MG63 (cell line): ENCODE measurements around the gene ZNF227. TPM values are rescaled to one million over a fixed set of nuclear protein-coding genes. Genes with fewer than 3 reads are reported as not detected.
A peak's percentile ranks its signal among the peaks of the same experiment; 100 is the strongest.
"Not testable (repeated sequence)": the region's sequence is repeated elsewhere in the genome, so short reads cannot be mapped to it uniquely, and the experiment has no call there.

ENCODE experiments used
- DNase-seq: peaks from one replicate; pipeline ENCODE4 v3.0.0-alpha.2; 2020
- H3K27me3 ChIP-seq: fragments of 250-450 bp; sonication (Bioruptor Pico); 2 replicates; pipeline ENCODE4 v1.5.1; 2020; ENCODE audit warnings: mild to moderate bottlenecking, moderate library complexity
- H3K36me3 ChIP-seq: fragments of 250-450 bp; sonication (Bioruptor Pico); 2 replicates; pipeline ENCODE4 v1.5.1; 2020; ENCODE audit warnings: mild to moderate bottlenecking, moderate library complexity
- H3K4me3 ChIP-seq: fragments of 250-450 bp; sonication (Bioruptor Pico); 2 replicates; pipeline ENCODE4 v1.5.1; 2020; ENCODE audit warnings: mild to moderate bottlenecking, moderate library complexity
- H3K9me3 ChIP-seq: fragments of 250-450 bp; sonication (Bioruptor Pico); 2 replicates; pipeline ENCODE4 v1.5.1; 2020; ENCODE audit warnings: mild to moderate bottlenecking, moderate library complexity
- total RNA-seq: library from RNA; depleted of rRNA; stranded (reverse); fragments of >200 nt; shearing (Covaris generic); gene quantifications from 2 replicates; pipeline ENCODE4 v1.2.3, GENCODE V29; 2014; ENCODE audit warnings: low replicate concordance; rRNA removed

Gene ZNF227
- total RNA-seq, result 6.5 and 7.3 TPM in 2 replicates

GRCh38 chr19:44212250-44212865 lies at the start of gene ZNF227:
Gene ZNF227, plus strand, starts transcription at chr19:44212532. Its CDS starts 5,261 bp downstream, at chr19:44217793.
- Histone ChIP-seq H3K36me3 (peaks cover 23% of the 10 kb centered on the region), H3K27me3 (no peaks in the 10 kb centered on the region), H3K9me3 (peaks cover 32% of the 10 kb centered on the region), H3K4me3 (peak within 1 kb of the TSS; percentile 93)
- peak; percentile 96 for DNase-seq

GRCh38 chr19:44163789-44164188 lies 48.5 kb upstream of the ZNF227 start:
- DNase-seq, result no peak
- Histone ChIP-seq H3K9me3 (peaks cover 28% of the 10 kb centered on the region), H3K4me3 (no peak overlapping the region), H3K36me3 (peaks cover 27% of the 10 kb centered on the region), H3K27me3 (no peaks in the 10 kb centered on the region)

DNA sequence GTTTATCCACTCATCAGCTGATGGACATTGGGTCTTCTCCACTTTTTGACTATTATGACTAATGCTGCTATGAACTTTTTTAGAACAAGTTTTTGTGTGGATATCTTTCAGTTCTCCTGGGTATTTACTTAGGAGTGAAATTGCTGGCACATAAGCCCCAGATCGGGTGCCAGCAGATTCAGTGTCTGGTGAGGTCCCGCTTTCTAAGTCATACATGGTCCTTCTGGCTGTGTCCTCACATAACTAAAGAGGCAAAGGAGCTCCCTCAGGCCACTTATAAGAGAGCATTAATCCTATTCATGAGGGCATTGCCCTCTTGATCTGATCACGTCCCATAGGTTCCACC lies 48.0 kb upstream of the ZNF227 start:
- H3K9me3 ChIP-seq, result peaks cover 28% of the 10 kb centered on the region
- H3K36me3 ChIP-seq, result peaks cover 31% of the 10 kb centered on the region
- DNase-seq, result no peak
- peak overlapping the region; percentile 87 for H3K4me3 ChIP-seq
- no peaks in the 10 kb centered on the region for H3K27me3 ChIP-seq

DNA sequence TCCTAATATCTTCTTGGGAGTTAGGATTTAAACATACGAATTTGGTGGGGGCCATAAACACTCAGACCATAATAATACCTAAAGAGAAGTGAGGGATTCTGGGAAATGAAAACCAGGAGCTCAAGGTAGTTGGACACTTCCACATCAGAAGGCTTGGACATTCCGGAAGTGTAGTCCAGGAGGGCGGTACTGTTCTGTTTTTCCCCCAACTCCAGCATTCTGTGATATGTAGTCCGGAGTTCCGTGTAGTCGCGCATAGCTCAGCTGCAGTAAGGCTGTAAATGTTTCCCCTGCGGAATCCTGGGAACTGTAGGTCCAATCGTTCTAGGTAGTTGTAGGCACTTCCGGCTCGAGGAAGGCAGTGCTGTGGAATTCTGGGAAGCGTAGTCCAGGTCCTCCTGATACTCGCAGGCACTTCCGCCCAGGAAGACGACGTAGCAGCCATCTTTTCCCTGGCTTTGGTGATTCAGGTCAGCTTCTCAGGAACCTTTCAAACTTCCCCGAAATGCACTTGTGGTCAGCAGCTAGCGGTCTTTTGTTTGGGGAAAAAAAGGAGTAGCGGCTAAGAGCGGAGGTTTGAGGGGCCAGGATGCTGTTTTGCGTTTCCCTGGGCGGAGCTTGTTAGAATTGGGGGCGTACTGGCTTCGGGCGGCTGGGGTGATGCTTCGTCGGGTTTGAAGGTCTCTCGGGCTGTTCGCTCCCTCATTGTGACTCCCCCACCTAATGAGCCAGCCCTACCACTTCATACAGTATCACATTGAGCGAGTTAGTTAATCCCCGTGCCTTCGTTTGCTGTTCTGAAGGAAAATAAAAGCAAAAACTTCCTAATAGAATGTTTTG lies 47.4 kb upstream of the ZNF227 start, which contains the start of gene ZNF226:
Gene ZNF226 (plus strand): TSS at position 428 of the 840 bp plus-strand sequence. CDS start 4,981 bp downstream, outside the sequence.
- DNase-seq, result peak; percentile 95

DNA sequence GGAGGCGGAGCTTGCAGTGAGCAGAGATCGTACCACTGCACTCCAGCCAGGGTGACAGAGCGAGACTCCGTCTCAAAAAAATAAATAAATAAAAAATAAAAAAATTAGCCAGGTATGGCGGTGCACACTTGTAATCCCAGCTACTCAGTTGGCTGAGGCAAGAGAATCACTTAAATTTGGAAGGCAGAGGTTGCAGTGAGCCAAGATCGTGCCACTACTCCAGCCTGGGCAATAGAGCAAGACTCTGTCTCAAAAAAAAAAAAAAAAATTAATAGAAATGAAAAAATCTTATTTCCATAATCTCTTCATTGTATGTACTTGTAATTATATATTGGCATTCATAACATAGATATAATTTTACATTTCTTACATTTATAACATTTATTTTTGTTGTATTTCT lies 41.7 kb upstream of the ZNF227 start:
- Histone ChIP-seq H3K9me3 (peaks cover 30% of the 10 kb centered on the region), H3K36me3 (peaks cover 91% of the 10 kb centered on the region)
- not testable (repeated sequence) for H3K27me3 ChIP-seq, DNase-seq, H3K4me3 ChIP-seq

More for the DNA sequence above, 47.4 kb upstream of the ZNF227 start, which contains the start of gene ZNF226:
- Histone ChIP-seq H3K27me3 (no peaks in the 10 kb centered on the region), H3K4me3 (peak within 1 kb of the TSS; percentile 87), H3K36me3 (peaks cover 37% of the 10 kb centered on the region), H3K9me3 (peaks cover 32% of the 10 kb centered on the region)

- no peak for DNase-seq
- no peaks in the 10 kb centered on the region for H3K27me3 ChIP-seq
- H3K9me3 ChIP-seq, result peaks cover 42% of the 10 kb centered on the region
- H3K36me3 ChIP-seq, result peaks cover 61% of the 10 kb centered on the region
- H3K4me3 ChIP-seq, result no peak overlapping the region
Observed at GRCh38 chr19:44176590-44176989, 35.7 kb upstream of the ZNF227 start.

GRCh38 chr19:44180968-44181367 lies 31.4 kb upstream of the ZNF227 start:
- Histone ChIP-seq H3K36me3 (peaks cover 17% of the 10 kb centered on the region), H3K27me3 (no peaks in the 10 kb centered on the region), H3K9me3 (peaks cover 27% of the 10 kb centered on the region), H3K4me3 (no peak overlapping the region)
- no peak for DNase-seq

DNA sequence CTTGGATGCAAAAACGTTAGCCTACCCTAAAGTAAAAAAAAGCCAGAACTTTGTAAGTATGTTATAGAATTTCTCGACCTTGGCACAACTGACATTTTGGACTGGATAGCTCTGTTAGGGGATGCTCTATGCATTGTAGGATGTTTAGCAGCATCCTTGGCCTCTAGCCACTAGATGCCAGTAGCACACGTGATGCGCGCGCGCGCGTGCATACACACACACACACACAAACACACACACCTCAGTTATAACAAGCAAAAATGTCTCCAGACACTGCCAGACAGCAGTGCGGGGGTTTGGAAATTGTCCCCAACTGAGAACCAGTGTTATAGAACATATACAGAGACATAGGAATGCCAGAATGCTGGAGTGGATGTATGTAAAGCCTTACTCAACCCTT lies 30.2 kb upstream of the ZNF227 start:
- Histone ChIP-seq H3K27me3 (no peaks in the 10 kb centered on the region), H3K4me3 (no peak overlapping the region), H3K36me3 (peaks cover 5% of the 10 kb centered on the region; the same call in 1 of the 2 replicates), H3K9me3 (peaks cover 18% of the 10 kb centered on the region)
- no peak for DNase-seq

DNA sequence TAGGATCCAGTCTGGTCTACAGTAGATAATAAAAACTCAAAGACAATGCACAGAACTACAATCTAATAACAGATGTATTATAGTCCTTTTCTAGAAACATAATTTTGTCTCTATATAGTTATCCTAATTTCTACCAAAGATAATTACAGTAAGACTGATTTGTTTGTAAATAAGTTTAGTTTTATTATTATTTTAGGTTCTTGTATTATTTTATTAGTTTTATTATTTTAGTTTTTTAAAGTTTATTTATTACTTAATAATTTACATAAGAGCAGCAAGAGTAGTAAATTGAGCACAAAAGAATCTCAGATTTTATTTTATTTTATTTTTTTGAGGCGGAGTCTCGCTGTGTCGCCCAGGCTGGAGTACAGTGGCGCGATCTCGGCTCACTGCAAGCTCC lies 22.3 kb upstream of the ZNF227 start:
- H3K9me3 ChIP-seq, result peaks cover 9% of the 10 kb centered on the region
- H3K36me3 ChIP-seq, result no peaks in the 10 kb centered on the region
- no peak for DNase-seq
- H3K27me3 ChIP-seq, result no peaks in the 10 kb centered on the region
- H3K4me3 ChIP-seq, result no peak overlapping the region

- no peak for DNase-seq
- H3K9me3 ChIP-seq, result peaks cover 7% of the 10 kb centered on the region
- H3K4me3 ChIP-seq, result no peak overlapping the region
- H3K36me3 ChIP-seq, result no peaks in the 10 kb centered on the region
- no peaks in the 10 kb centered on the region for H3K27me3 ChIP-seq
Observed at GRCh38 chr19:44192127-44192526, 20.2 kb upstream of the ZNF227 start.

GRCh38 chr19:44196772-44197171 lies 15.6 kb upstream of the ZNF227 start:
- Histone ChIP-seq H3K4me3 (no peak overlapping the region), H3K27me3 (no peaks in the 10 kb centered on the region), H3K9me3 (peaks cover 8% of the 10 kb centered on the region), H3K36me3 (no peaks in the 10 kb centered on the region)
- no peak for DNase-seq

GRCh38 chr19:44202470-44202869 lies 9.9 kb upstream of the ZNF227 start:
- DNase-seq, result no peak
- H3K9me3 ChIP-seq, result peaks cover 12% of the 10 kb centered on the region
- no peaks in the 10 kb centered on the region for H3K27me3 ChIP-seq
- no peaks in the 10 kb centered on the region for H3K36me3 ChIP-seq
- H3K4me3 ChIP-seq, result no peak overlapping the region

- no peak for DNase-seq
- peaks cover 12% of the 10 kb centered on the region for H3K9me3 ChIP-seq
- H3K4me3 ChIP-seq, result no peak overlapping the region
- H3K36me3 ChIP-seq, result no peaks in the 10 kb centered on the region
- H3K27me3 ChIP-seq, result no peaks in the 10 kb centered on the region
Observed at GRCh38 chr19:44202974-44203373, 9.4 kb upstream of the ZNF227 start.

DNA sequence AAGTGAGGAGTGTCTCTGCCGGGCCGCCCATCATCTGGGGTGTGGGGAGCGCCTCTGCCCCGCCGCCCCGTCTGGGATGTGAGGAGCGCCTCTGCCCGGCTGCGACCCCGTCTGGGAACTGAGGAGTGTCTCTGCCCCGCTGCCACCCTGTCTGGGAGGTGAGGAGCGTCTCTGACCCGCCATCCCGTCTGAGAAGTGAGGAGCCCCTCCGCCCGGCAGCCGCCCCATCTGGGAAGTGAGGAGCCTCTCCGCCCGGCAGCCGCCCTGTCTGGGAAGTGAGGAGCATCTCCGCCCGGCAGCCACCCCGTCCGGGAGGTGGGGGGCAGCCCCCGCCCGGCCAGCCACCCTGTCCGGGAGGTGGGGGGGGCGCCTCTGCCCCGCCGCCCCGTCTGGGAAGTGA lies 8.5 kb upstream of the ZNF227 start:
- not testable (repeated sequence) for H3K36me3 ChIP-seq, H3K4me3 ChIP-seq, H3K27me3 ChIP-seq, DNase-seq
- peaks cover 18% of the 10 kb centered on the region for H3K9me3 ChIP-seq

- no peaks in the 10 kb centered on the region for H3K27me3 ChIP-seq
- DNase-seq, result no peak
Observed at GRCh38 chr19:44204772-44205171, 7.6 kb upstream of the ZNF227 start.

GRCh38 chr19:44207126-44207803 lies 5.1 kb upstream of the ZNF227 start:
- Histone ChIP-seq H3K36me3 (no peaks in the 10 kb centered on the region), H3K9me3 (peaks cover 30% of the 10 kb centered on the region), H3K27me3 (no peaks in the 10 kb centered on the region), H3K4me3 (peak overlapping the region; percentile 59)
- peak; percentile 94 for DNase-seq

More at GRCh38 chr19:44204772-44205171, 7.6 kb upstream of the ZNF227 start:
- no peak overlapping the region for H3K4me3 ChIP-seq
- H3K36me3 ChIP-seq, result no peaks in the 10 kb centered on the region
- H3K9me3 ChIP-seq, result peaks cover 22% of the 10 kb centered on the region

- Histone ChIP-seq H3K9me3 (peaks cover 32% of the 10 kb centered on the region), H3K36me3 (peaks cover 28% of the 10 kb centered on the region), H3K27me3 (no peaks in the 10 kb centered on the region), H3K4me3 (peak overlapping the region; percentile 93)
- peak; percentile 9 for DNase-seq
Observed at GRCh38 chr19:44212866-44213346, 574 bp downstream of the ZNF227 start.
